Astrocyte (in vitro differentiated cells and primary cell): Measurements from ENCODE around the gene KDM7A.

Experiments
- CTCF ChIP-seq: IDR thresholded peaks from 2 replicates; pipeline ENCODE4 v1.5.1; 2011; ENCODE audit warnings: low read depth, mild to moderate bottlenecking, inconsistent platforms, low read length, moderate library complexity; ENCODE audit not compliant: insufficient read depth
- EZH2 ChIP-seq: IDR thresholded peaks from 2 replicates; pipeline ENCODE4 v1.6.1; 2012; ENCODE audit warnings: mild to moderate bottlenecking, low read length, inconsistent platforms; ENCODE audit not compliant: insufficient read depth

- TF ChIP-seq CTCF (no peak), EZH2 (no peak)
These were observed 28.8 kb upstream of the KDM7A start for GRCh38 chr7:140205600-140205999.
